Panc1 (cell line): ENCODE results near the gene ZDHHC7. TPM values are rescaled to one million over a fixed set of nuclear protein-coding genes. Genes with fewer than 3 reads are reported as not detected.

ENCODE experiments used
- ATAC-seq: fragments of 200-7000 bp; cut with Tn5 transposase; 2 replicates; pipeline ENCODE4 v1.9.1; 2020; ENCODE audit warnings: mild to moderate bottlenecking, moderate library complexity
- BruUV-seq: library from RNA; stranded (reverse); fragments of 400-500 nt; replicated peaks from 2 replicates; lab custom pipeline; 2021; lab: Mats Ljungman, UMichigan
- CTCF ChIA-PET: fragments of 300-600 bp; sonication (Branson Sonifier 250); formaldehyde crosslinking; loops from one replicate; lab custom pipeline; 2022; ENCODE audit warnings: antibody characterized with exemption; lab: Charles Lee
- POLR2A ChIA-PET: fragments of 300-600 bp; sonication (Branson Sonifier 250); formaldehyde crosslinking; loops from one replicate; lab custom pipeline; 2022; ENCODE audit warnings: antibody characterized with exemption; lab: Charles Lee
- DNase-seq: peaks from one replicate; pipeline ENCODE4 v3.0.0-alpha.2; 2010; ENCODE audit warnings: low read depth, low spot score
- H3K27ac ChIP-seq: 2 replicates; pipeline ENCODE4 v1.5.1; 2011; ENCODE audit warnings: mild to moderate bottlenecking, low read length, inconsistent platforms
- H3K27me3 ChIP-seq: fragments of 200-500 bp; sonication (Bioruptor generic); 2 replicates; pipeline ENCODE4 v1.6.0; 2014; ENCODE audit warnings: low read length, inconsistent platforms; ENCODE audit not compliant: control insufficient read depth, insufficient read depth
- H3K36me3 ChIP-seq: fragments of 200-500 bp; sonication (Bioruptor generic); 2 replicates; pipeline ENCODE4 v1.5.1; 2014; ENCODE audit warnings: inconsistent platforms, mild to moderate bottlenecking, low read length, moderate library complexity; ENCODE audit not compliant: control insufficient read depth, insufficient read depth
- H3K4me1 ChIP-seq: 2 replicates; pipeline ENCODE4 v1.5.1; 2011; ENCODE audit warnings: inconsistent platforms, mild to moderate bottlenecking, low read length, moderate library complexity; ENCODE audit not compliant: control insufficient read depth, insufficient read depth
- H3K4me3 ChIP-seq, 2 experiments: 2 replicates each; pipeline ENCODE4 v1.5.1; 2011 to 2012; ENCODE audit warnings: low read depth in 2 of 2, low read length in 2 of 2, mild to moderate bottlenecking in 2 of 2, inconsistent platforms in 1 of 2, moderate library complexity in 1 of 2
- H3K9me3 ChIP-seq: fragments of 200-500 bp; sonication (Bioruptor generic); 2 replicates; pipeline ENCODE4 v1.5.1; 2014; ENCODE audit warnings: low read depth, mild to moderate bottlenecking, inconsistent platforms, low read length, moderate library complexity; ENCODE audit not compliant: control insufficient read depth, insufficient read depth
- CTCF ChIP-seq: fragments of 450-650 bp; IDR thresholded peaks from 2 replicates; pipeline ENCODE4 v1.5.1; 2017; ENCODE audit warnings: mild to moderate bottlenecking
- REST ChIP-seq, 2 experiments: IDR thresholded peaks; 2 replicates each; pipeline ENCODE4 v1.6.1; 2011 to 2012; ENCODE audit warnings: low read depth in 2 of 2, control low read depth in 1 of 2, low read length in 1 of 2, mild to moderate bottlenecking in 1 of 2, moderate library complexity in 1 of 2; ENCODE audit not compliant: insufficient read depth in 1 of 2
- TCF7L2 ChIP-seq: IDR thresholded peaks from 2 replicates; pipeline ENCODE4 v1.6.1; 2011; ENCODE audit warnings: mild to moderate bottlenecking, low read depth, low read length, inconsistent platforms
- in situ Hi-C: cut with HindIII; loops from 2 replicates; pipeline ENCODE4 v1.10.0; 2016; ENCODE audit warnings: low sequenced_read_pairs, low pct_unique_long_range_greater_than_20kb
- intact Hi-C: fragments of 100-400 bp; cut with micrococcal nuclease; formaldehyde crosslinking; loops from one replicate; pipeline ENCODE4 v1.10.0; 2022; ENCODE audit not compliant: unreplicated experiment
- total RNA-seq: library from RNA; stranded (reverse); gene quantifications from one replicate; pipeline ENCODE4 v1.2.1, GENCODE V29; 2021; ENCODE audit not compliant: unreplicated experiment

ZDHHC7 gene
- total RNA-seq, 1 experiment from 2014 or later: 71.5 TPM

- Histone ChIP-seq H3K27me3 (no peaks in the 10 kb centered on the region), H3K36me3 (0 out of 2 replicates have a peak, but pooled peaks cover 3% of the 10 kb centered on the region), H3K9me3 (no peaks in the 10 kb centered on the region), H3K4me1 (0 out of 2 replicates have a peak, but pooled peaks cover 5% of the 10 kb centered on the region), H3K4me3 (no peak overlapping the region), H3K27ac (no peak overlapping the region)
- BruUV-seq: no TSS peak
- in situ Hi-C loops: no loop called here
- DNase-seq (peak; percentile 52), ATAC-seq (peak; percentile 93)
- intact Hi-C loops: loop anchor here (5.0 kb wide), 2 partner anchors 43 to 218 kb away; no protein-coding TSS in a partner anchor
- ChIA-PET POLR2A (no interaction called here), CTCF (interaction anchor here (0.5 to 1.9 kb wide), 7 partner anchors 20 to 348 kb away, joined by 3 to 6 read pairs (median 3); no protein-coding TSS in a partner anchor)
- peak; percentile 88 for TF ChIP-seq CTCF
- no peak for TF ChIP-seq TCF7L2
Observed at GRCh38 chr16:84970447-84971127, 40.7 kb downstream of the ZDHHC7 start.

GRCh38 chr16:84967828-84968227, 43.5 kb downstream of the ZDHHC7 start:
- no TSS peak for BruUV-seq
- H3K27me3 ChIP-seq: no peaks in the 10 kb centered on the region
- H3K27ac ChIP-seq: no peak overlapping the region
- CTCF ChIA-PET: interaction anchor here (0.6 to 0.7 kb wide), 2 partner anchors 44 to 221 kb away, joined by 3 to 5 read pairs; no protein-coding TSS in a partner anchor
- POLR2A ChIA-PET: no interaction called here
- no peak for DNase-seq
- 0 out of 2 replicates have a peak, but pooled peaks cover 3% of the 10 kb centered on the region for H3K4me1 ChIP-seq
- H3K4me3 ChIP-seq: no peak overlapping the region
- in situ Hi-C loops: no loop called here
- intact Hi-C loops: no loop called here
- TF ChIP-seq TCF7L2 (no peak), REST (IDR thresholded peaks at IDR 0.05; ENCODE audit: insufficient read depth in 1 of 2, low read depth in 2 of 2, low read length in 1 of 2) (no peak)
- H3K36me3 ChIP-seq: no peaks in the 10 kb centered on the region
- ATAC-seq: no peak
- H3K9me3 ChIP-seq: no peaks in the 10 kb centered on the region
